HG03521 (cell line): ENCODE results near the gene SAT1.

Experiments used
- ATAC-seq: cut with Tn5 transposase; IDR thresholded peaks from one replicate; pipeline ENCODE4 v1.9.1; 2021; ENCODE audit warnings: mild to moderate bottlenecking, moderate library complexity; ENCODE audit not compliant: unreplicated experiment

SAT1 gene

DNA sequence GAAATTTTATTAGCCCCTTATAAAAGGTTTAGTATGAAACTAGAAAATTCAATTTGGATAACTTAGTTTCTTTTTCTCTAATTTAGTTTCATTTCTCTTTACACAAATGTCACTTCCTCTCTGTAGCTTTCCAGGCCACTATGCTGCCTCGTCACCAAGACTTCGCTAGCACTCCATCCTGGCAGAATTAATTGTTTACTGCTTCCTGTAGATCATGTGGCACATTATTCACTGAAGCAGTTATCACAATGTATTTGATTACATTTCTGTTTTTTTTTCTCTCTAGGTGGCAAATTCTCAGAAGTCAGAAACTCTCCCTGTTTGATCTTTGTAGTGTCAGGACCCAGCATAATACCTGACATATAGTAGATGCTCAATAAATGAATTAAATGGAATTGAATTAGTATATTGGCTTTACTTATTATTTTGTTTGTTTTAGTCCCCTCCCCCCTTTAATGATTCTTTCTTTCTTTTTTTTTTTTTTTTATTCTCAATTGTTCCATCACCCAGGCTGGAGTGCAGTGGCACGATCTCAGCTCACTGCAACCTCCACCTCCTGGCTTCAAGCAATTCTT, 9.3 kb upstream of the SAT1 start:
- ATAC-seq: peak; percentile 64

DNA sequence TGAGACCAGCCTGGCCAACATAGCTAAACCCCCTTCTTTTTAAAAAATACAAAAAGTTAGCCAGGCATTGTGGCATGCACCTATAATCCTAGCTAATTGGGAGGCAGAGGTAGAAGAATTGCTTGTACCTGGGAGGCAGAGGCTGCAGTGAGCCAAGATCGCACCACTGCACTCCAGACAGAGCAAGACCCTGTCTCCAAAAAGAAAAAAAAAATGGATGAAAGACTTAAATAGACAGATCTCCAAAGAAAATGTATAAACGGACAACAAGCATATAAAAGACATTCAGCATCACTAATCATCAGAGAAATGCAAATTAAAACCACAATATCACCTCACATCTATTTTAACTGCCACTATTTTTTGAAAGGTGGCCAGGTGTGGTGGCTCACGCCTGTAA, 6.6 kb upstream of the SAT1 start:
- ATAC-seq: no peak

DNA sequence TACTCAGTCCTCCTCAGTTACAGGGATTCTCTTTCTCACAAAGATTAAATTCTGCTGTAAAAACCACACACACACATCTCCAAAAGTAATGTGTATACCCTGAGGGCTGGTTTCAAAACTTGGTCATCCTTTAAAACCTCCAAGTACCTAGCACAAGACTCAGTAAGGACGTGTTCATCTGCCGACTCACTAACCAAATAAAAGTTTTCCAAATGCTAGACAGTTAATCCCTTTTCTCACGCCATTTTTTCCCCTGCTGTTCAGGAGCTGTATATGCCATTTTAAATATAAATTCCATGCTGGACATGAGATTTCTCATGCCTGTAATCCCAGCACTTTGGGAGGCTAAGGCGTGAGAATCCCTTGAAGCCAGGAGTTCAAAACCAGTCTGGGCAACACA, 3.9 kb upstream of the SAT1 start:
- ATAC-seq: no peak

DNA sequence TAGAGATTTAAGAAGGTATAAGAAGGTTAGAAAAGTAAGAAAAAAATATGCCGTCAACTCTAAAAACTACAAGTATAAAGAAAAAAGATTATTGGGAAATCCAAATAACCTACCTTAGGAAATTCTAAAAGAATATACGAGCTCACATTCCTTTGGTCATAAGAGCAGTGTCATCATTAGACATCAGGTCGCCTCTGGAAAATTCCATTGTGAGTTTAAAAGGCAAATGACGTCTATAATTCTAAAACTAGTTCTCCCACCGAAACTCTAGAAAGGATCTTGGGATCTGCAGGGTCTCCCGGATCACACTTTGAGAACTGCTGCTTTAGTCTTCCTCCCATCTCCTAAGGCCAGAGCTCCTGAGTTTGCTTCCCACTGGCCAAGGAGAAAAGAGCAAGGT, 518 bp upstream of the SAT1 start:
- no peak for ATAC-seq

DNA sequence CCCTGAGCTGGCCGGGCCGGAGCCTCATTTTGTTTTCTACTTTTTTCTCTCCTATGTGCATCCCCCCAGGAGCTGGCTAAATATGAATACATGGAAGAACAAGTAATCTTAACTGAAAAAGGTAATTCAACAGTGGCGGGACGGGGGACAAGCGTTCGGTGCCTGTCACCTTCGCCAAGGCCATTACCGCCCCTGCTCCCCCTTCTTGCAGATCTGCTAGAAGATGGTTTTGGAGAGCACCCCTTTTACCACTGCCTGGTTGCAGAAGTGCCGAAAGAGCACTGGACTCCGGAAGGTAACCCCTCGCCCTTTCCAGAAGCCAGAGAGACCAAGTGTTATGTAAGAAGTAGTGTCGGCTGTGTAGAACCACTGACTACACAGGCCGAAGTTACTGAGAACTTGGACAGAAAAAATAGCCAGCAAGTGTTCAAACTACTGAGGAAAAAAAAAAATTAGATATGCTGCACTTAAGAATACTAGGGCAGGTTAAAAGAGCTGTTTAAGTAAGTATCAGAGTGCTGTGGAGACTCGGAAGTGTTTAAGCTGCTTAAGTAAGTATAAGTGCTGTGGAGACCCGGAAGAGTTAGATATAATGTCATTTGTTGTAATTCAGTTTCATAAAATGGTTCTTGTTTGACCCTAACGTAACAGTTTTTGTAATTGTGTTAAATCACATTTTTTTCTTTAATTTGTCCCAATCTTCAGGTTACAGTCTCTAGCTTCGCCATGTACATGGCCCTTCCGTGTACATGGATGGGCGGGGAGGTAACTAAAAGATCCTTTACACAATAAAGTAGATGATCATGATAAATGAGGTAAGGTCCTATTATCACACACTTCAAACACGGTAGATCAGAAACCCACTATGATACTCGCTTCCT, 856 bp downstream of the SAT1 start:
- no peak for ATAC-seq

DNA sequence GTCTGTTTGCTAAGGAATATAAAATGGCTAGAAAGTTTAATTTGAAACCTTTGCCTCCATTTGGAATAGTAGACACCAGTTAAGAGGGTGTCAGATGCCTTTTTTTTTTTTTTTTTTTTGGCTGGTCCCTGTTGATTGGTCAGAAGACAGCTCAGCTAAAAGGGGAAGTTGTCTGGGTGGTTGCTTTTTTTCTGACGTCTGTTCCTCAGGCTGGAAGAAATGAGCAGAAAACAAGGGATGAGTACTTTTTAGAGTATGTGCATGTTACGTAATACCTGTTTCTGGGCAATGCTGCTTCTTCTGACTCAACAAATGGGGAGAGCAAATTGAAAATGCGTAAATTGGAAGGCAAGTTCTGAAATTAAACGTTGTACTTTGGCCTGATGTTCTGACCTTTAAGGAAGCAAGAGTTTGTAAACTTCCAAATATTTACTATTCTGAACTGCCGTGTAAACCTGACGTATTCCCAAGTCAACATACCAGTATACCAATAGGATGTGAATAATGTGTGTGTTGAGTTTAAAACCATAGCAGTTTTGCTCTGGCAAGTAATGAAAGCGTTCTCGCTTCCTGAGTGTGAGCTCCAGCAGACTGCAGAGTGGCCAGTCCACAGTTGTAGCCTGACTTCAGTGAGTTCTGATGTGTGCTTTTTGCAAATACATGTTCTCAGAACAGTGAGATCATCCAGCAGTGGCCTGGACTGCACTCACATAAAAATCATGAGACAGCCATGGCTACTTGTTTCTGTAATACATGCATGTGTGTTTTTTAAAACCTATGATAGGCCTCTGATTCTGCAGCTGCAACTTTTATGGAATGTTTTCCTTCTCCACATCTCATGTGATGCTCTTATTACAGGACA, 1.7 kb downstream of the SAT1 start:
- ATAC-seq: no peak

DNA sequence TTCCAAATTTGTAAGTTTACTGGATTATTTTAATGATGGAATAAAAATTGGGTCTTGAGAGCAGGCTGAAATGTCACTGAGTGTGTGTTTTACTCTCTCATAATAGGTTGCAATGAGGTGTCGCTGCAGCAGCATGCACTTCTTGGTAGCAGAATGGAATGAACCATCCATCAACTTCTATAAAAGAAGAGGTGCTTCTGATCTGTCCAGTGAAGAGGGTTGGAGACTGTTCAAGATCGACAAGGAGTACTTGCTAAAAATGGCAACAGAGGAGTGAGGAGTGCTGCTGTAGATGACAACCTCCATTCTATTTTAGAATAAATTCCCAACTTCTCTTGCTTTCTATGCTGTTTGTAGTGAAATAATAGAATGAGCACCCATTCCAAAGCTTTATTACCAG, 2.6 kb downstream of the SAT1 start:
- ATAC-seq: no peak

DNA sequence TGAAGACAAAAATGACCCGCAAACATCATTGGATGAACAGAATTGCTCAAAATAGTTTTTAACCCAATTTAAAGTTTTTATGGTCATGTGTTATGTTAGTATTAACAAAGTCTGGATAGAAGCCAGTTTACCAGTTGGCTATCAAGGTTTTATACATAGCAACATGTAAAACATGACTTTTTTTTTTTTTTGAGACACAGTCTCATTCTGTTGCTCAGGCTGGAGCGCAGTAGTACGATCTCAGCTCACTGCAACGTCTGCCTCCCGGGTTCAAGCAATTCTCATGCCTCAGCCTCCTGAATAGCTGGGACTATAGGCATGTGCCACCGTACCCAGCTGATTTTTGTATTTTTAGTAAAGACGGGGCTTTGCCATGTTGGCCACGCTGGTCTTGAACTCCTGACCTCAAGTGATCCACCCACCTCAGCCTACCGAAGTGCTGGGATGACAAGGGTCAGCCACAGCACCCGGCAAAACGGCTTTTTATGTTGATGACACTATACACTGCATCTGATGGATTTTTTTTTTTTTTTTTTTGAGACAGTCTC, 3.4 kb downstream of the SAT1 start:
- no peak for ATAC-seq

DNA sequence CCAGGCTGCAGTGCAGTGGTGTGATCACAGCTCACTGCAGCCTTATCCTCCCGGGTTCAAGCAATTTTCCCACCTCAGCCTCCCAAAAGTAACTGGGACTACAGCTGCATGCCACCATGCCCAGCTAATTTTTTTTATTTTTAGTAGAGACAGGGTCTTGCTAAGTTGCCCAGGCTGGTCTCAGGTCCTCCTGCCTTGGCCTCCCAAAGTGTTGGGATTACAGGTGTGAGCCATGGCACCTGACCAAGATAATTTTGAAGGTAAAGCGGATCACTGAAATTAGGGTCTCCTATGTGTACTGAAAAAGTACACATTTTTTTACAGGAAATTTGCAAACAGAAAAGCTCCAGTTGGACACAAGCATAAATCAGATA, 4.8 kb downstream of the SAT1 start:
- no peak for ATAC-seq

DNA sequence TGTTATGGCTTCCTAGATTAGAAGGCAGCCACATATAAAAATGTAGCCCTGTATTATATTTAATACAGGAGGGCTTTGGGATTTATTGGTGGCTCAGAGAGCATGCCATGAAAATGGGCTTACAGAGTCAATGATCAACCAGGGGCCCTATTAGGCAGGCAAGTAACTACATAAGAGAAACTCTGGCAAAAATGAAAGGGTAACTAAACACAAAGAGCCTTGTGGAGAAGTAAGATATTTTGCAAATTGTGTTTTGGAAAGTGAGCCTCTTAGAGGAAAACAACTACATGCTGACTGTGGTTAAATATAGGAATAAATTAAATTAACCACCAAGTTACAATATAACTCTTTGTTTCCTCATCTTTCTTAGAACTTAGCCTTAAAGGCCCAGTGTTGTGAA, 5.5 kb downstream of the SAT1 start:
- no peak for ATAC-seq

DNA sequence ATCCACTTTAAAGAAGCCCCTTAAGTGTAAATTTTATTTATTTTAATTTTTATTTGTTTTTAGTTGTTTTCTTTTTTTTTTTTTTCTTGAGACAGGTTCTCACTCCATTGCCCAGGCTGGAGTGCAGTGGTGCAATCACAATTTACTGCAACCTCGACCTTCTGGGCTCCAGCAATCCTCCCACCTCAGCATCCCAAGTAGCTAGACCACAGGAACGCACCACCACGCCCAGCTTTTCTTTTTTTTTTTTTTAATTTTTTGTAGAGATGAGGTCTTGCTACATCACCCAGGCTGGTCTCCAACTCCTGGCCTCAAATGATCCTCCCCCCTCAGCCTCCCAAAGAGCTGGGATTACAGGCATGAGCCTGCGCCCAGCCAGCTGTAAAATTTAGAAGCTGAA, 6.0 kb downstream of the SAT1 start:
- no peak for ATAC-seq

DNA sequence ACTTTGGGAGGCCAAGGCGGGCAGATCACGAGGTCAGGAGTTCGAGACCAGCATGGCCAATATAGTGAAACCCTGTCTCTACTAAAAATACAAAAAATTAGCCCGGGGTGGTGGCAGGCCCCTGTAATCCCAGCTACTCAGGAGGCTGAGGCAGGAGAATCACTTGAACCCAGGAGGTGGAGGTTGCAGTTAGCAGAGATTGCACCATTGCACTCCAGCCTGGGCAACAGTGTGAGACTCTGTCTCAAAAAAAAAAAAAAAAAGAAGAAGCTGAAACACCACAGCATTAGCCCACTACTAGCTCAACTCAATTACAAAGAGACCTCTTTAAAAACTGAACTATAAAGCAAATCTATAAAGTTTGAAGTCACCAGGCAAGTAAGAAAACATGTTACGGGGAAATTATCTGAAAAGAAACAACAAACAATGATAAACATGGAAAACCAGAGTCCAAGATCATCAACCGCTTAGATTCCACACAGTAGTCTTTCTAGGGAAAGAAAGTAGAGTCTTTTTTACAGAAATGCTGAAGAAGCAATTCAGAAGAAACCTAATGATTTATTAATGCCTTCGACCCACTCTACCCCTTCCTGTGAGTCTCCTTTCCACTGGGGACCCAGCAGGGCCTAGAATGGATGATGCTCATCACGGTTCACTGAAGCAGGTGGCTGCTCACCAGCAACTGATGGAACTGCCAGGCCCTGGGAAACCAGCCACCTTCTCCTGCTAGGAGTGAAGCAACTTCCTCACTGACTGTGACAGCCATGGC, 6.6 kb downstream of the SAT1 start:
- no peak for ATAC-seq

DNA sequence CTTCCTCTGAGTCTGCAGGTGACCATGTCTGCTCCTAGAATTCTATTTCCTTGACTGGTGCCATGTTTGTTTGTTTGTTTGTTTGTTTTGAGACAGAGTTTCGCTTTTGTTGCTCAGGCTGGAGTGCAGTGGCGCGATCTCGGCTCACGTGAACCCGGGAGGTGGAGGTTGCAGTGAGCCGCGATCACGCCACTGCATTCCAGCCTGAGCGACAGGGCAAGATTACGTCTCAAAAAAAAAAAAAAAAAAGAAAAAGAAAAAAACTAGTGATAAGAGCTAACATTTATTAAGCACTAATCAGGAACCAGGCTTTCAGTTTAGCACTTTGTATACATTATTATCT, 7.2 kb downstream of the SAT1 start:
- no peak for ATAC-seq

DNA sequence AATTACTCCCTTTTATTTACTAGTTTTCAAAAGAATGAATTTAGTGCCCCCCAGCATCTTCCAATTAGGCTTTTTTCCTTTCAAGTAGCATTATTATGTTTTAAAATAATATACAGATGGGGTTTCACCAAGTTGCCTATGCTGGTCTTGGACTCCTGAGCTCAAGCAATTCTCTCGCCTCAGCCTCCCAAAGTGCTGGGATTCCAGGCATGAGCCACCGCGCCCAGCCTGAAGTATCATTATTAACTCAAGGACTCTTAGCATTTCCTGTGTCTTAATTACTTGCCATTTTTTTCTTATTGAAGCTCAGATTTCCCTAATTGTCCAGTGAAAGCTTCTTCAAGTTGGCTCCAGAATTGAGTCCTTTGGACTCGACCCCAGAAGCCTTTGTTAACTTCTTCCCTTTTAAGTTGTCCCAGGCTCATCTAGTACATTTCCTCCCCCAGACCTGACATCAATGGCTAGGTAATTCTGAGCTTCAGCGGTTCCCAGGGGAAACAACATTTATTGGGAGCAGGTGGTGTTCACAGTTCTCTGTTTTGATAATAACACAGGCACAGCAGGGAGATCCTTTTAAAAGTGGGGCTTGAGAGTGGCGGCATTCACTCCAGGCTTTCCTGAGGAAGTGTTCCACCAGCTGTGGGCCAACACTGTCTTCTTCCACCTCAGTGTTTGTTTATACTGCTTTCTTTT, 10.0 kb downstream of the SAT1 start:
- no peak for ATAC-seq

DNA sequence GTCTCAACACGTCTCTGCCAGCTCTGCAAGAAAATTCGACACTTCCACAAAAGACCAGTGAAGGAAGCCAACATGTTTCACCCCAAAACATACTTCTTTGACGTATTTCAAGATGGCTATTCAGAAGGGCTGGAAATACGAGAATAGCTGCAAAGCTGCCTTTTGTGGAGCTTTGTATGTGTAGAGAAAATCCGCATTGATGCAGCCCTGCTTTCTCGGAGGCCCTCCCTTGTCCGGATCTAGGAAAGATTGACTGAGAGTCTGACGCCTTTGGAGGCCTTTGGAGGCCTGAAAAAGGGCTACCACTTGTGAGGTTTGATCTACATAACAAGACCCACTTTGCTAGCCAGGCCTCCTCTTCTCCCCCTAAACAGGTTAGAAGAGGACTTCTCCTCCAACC, 12.2 kb downstream of the SAT1 start:
- ATAC-seq: no peak

DNA sequence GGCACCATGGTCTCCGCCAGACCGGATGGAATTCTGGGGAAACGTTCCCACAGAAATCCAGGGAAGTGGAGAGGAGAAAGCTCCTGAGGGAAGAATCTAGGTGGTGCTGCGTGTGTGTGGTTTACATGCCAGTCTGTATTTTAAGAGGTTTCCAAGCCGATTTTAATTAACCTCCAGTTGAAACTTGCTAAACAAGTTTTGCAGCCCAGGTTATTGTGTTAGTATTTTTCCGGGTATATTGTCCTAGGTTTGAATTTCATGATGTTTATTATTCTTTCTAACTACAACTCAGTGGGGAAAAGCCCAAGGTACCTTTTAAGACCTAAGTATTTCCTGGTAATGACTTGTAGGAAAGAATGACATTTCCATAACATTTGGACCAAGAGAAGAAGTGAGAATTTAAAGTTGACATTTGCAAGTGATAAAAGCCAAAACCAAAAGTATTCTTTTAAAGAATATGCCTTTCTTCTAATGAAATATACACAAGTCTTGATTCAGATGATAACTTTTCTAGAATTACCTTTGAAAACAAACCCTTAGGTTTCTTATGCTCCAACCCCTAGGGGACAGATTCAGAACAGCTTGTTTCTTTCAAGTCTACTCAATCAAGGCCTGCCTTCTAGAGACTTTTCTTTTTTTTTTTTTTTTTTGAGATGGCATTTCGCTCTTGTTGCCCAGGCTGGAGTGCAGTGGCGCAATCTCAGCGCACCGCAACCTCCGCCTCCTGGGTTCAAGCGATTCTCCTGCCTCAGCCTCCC, 14.6 kb downstream of the SAT1 start:
- ATAC-seq: no peak

DNA sequence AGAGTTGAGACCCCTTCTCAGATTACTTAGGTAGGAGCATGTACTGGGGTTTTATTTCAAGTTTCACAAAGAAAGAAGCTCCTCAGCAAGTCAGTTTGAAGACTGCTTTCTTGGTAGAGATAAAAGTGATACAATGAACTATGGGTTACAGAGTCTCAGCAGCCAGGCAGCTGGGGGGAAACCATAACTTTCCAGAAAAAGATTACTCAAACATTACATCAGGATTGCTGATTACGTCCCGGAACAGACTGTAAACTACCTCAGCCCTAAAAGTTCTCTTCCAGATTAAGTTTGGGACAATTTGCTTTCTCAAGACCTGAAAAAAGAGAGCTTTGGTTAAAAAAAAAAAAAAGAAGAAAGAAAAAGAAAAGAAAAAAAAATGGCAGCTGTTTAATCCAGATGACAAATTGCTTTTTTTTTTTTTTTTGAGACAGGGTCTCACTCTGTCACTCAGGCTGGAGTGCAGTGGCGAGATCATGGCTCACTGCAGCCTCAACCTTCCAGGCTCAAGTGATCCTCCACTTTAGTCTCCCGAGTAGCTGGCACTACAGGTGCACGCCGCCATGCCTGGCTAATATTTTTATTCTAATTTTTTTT, 16.6 kb downstream of the SAT1 start:
- no peak for ATAC-seq

DNA sequence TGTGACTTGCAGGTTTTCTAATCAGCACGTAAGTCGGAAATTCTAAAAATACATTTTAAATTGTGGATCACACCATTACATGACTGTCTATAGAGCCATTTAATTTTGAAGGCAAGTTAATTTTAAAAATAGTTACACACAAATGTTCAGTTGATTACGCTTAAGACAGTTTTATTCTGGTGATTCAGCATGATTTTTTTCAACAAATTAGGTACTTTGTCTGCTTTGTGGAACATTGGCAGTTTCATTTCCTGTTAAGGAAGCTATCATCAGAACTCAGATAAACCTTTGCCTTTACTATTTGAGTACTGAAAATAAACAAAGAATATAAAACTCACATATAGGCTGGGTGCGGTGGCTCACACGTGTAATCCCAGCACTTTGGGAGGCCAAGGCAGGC, 19.5 kb downstream of the SAT1 start:
- ATAC-seq: no peak

DNA sequence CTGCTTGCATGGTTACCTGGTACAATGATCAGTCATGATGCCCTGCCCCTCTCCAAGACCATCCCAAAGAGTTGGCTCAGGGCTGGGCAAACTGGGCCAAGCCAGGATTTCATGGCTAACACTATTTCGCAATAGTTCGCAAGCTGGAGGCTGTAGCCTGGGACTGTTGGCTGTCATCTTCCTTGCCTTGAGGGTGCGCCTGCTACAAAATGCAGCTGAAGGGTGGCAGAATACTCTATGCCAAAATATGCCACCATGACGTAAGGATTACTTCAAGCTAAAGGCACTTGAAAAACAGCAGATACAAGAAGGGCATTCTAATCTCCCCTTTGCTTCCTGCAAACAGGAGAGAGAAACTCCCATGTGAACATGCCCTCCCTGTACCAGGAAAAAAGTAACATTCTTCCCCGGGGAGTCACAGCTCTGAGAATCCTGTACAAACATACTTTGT, 21.0 kb downstream of the SAT1 start:
- no peak for ATAC-seq
